Stimulated activated CD4-positive, alpha-beta T cell treated with anti-CD3 and anti-CD28 coated beads, Interleukin-15, amount 100 ng/mL, for 48 hours (primary cell): ENCODE measurements around the gene NUCKS1.
A peak's percentile ranks its signal among the peaks of the same experiment; 100 is the strongest.

ENCODE experiments used
- DNase-seq, 2 donors: peaks; one replicate each; pipeline ENCODE4 v3.0.0-alpha.2; 2020; ENCODE audit warnings: low read depth in 2 of 2

The NUCKS1 gene, protein sequence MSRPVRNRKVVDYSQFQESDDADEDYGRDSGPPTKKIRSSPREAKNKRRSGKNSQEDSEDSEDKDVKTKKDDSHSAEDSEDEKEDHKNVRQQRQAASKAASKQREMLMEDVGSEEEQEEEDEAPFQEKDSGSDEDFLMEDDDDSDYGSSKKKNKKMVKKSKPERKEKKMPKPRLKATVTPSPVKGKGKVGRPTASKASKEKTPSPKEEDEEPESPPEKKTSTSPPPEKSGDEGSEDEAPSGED

DNA sequence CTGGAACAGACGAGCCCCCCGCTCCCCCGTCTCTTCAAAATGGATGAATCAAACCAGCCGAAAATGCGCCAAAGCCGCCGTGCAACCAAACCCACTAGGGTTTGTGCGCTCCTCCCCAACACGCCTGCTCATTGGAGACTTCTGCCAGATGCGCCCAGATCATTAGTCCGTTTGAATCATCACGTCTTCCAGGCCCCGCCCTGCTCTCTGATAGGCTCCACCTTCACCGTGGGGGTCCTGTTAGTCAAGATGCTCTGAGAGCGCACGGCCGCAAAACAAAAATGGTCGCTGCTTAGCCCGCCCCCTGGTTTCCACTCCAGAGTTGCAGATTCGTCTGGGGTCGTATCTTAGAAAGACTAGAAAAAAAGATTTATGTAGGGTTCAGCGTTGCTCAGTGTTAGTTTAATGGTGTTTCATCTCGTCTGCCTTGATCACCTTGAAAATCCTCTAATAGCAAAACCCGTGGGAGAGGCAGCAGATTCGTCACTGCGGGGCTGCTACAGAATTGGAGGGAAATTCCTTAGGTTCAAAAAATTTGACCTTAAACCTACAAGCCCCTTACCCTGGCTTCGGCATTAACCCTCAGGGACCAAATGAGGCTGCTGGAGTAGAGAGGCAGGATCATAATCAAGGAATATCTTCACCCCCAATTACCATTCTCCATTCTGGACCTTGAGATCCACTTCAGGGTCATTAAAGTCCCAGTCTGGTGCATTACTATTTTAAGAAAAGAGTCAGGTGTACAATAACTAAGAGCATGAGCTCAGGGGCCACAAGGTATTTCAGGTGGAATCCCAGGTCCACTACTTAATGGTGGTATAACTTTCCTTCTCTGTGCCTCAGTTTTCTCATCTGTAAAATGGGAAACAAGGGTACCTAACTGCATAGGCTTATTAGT lies at the start of gene NUCKS1:
TSS of gene NUCKS1 (minus strand) at position 45 of the 898 bp plus-strand sequence. CDS start 209 bp downstream, outside the sequence.
- peak; percentile 94 to 96 for DNase-seq

DNA sequence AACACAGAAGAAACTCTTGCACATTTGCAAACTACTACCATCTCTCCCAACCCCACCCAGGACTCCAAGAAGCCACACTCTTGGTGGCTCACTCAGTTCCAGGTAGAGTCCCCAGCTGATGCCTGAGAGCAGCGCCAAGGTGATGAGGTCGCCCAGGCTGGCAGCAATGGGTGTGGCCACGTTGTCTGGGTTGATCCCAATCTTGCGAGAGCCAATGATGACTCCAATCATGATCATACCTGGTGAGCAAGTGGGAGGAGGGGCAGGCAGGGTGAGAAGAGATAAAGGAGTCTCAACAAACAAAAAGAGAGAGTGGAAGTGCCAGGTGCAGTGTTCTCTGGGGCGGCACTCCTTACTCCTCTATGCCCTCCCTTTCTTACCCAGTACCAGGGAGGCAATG lies 48.6 kb upstream of the NUCKS1 start:
- no peak for DNase-seq

DNA sequence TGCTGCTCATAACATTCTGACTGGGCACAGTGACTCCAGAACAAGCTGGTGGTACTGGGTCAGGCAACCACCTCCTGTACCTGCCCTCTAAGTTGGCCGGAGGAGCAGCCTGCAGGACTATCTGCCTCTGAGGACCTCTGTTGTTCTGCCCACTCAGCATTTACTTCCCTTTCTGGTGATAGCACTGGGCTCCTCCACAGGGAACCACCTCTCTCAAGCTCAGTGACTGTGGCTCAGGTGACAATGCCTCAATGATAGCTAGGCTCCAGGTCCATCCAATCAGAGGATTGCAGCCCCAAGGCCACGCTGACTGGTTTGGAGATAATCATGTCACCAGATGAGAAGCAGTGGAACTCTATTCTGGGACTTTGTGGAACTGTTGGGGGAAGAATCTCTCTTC lies 47.2 kb upstream of the NUCKS1 start:
- no peak for DNase-seq

DNA sequence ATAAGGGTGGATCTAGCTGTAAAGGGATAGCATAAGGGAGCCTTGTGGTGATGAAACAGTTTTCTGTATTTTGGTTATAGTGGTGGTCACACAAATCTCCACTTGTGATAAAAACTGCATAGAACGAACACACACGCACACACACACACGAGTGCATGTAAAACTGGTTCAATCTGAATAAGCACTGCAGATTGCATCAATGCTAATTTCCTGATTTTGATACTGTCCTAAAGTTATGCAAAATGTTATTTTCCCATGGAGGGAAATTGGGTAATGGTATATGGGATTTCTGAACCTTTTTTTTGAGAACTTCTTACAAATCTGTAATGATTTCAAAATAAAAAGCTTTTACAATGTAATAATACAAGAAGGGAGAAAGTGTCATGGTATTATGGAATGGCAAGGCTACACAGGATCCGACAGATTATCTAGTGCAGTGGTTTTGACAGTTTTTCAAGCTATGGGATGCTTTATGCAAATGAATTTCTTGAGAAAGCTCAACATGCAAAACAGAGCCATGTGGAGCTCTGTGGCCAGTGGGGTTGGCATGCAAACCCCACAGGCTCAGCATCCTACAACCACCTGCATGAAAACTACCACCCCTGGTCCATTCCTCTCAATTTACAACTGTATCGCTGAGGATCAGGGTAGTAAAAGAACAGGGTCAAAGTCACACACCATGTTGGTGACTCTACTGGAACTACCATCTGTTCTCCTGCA lies 44.2 kb upstream of the NUCKS1 start:
- no peak for DNase-seq

DNA sequence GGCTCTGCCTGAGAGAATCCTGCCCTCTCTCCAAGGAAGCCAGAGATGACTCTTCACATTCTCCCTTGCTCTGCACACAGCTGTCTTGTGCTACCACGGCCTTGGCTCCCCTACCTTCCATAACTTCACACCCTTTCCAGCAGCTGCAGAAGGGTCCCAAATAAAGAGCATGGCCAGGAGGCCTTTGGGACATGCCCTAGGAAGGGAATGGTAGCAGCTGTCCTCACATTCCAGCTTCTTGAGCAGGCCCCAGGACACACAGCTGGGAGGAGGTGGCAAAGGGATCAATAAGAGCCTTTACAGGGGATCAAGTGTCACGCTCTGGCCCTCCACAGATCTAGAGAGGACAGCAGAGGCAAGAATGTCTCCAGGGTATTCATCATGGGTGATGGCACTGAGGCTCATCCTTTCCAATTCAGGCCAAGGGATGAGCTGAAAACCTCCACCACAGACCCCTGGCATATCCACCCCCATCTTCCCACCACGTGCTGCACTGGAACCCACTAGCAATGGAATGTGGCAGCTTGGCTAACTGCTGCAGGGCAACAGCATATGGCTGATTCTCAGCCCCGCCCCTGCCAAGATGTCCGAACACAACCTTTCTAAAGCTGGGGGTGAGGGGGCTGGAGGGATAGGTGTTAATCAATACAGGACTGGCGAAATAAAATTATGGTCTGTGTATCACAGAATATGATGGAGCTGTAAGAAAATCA lies 43.1 kb upstream of the NUCKS1 start:
- DNase-seq = no peak

DNA sequence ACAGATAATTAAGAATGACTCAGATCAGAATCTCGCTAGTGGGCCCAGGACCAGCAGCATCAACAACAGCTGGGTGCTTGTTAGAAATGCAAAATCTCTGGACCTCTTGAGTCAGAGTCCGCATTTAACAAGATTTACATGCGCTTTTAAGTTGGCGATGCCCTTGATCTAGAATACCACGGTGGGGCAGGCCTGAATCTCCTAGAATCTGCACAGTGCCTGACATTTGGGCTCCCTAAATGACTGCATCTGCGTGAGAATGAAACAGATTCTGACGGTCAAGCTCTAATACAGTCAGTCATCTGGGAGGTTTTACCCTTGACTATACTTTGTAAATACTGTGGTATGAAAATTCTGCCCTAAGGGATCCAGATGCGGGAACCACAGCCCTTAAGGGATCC lies 42.5 kb upstream of the NUCKS1 start:
- no peak for DNase-seq

DNA sequence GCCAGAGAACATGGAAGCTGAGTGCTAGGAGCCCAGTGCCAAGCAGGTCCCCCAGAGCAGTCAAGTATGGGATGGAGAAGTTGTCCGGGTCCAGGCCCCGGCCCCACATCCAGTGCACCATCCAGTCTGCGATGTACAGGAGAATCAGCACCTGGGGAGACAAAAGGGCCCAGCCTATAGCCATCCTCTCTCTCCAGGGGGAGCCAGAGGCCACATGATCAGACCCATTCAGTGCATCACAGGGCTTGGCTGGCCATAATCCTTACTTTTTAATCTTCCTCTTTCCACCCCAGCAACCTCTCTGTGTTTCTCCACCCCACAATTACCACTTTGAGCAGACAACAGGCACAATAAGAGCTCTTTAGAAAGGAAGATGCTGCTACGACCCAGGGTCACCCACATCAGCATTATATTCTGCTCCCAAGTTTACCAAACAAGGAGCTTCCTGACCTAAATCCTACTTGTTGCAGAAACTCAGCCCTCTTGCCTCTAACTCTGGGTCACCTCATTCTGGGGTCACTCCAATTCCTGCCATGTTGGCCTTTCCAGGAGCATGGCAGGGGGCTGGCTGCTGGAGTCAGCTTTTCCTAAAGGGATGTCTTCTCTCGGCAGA lies 41.7 kb upstream of the NUCKS1 start:
- DNase-seq = peak in 1 of 2 donors; percentile 55

DNA sequence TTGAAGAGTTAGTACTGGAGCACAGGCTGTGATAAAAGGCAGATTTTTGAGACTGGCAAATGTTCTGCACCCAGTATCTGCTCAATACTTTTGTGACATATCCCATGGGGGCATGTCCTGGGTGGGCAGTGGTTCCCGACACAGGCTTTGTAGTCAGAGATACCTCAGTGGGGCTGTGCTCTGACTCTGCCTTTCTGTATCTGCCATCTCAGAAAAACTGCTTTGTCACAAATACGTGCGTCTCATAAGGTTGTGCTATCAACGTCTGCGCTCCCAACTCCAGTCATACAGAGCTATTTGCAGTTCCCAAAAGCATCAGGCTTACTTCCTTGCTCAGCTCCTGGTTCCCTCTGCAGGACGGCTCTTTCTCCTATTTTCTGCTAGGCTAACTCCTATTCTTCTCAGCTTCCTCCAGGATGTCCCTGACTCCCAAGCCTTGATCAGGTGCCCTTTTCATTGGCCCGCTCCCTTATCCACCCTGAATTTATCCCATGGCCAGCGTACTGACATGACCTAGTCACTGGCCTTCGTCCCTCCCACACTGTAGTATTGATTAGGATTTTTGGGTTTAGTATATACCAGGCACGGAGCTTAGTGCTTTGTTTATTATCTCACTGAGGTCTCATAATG lies 37.4 kb upstream of the NUCKS1 start:
- DNase-seq = no peak

DNA sequence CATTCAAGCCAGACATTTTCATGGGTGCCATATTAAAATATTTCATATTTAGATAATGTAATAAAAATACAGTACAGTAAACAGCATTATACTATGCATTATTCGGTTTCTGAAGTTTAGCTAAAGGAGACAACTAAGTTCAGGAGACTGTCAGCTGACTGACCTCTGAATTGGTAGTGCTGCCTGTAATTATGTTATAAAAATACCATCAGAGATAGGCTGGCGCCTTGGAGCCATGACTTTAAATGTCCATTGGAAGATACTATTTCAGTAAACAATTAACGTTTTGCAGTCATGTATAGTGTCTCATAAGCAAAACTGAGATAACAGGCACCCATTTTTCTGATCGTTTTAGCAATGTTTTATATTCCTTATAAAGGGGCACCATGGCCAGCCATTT lies 36.6 kb upstream of the NUCKS1 start:
- no peak for DNase-seq

DNA sequence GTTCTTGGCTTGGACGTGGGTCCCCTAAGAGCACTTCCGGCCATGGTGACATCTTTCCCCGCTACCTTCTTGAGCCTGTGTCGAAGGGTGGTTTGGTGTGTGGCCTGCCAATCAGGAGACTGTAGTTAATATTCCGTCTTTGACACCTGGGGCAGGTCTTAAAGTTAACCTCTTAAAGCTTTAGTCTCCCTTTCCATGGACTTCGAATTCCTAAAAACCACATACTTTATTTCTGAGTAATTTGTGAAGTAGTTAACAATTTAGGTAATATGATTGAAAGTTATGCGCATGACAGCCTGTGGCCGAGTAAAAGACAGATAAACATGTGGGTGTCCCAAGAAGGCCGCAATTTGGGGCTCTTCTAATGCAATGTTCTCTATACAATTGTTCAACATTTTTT lies 35.5 kb upstream of the NUCKS1 start:
- no peak for DNase-seq

DNA sequence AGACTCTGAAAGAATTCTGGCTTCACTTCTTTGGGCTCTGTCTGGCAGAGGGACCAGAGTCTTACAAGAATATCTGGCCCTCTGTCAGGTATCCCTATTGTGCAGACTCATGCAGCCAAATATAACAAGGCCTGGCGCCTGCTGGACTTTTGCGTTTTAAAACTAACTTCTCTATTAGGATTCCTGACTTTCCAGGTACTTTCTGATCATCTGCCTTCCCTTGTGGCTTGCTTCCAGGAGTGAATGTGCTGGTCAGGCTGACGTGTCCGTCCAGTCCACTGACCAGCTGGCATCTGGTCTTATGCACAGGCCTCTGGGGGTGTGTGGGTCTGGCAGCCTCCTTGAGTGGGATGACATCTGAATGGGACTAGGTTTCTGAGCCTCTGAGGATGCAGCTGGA lies 33.9 kb upstream of the NUCKS1 start:
- DNase-seq = no peak

DNA sequence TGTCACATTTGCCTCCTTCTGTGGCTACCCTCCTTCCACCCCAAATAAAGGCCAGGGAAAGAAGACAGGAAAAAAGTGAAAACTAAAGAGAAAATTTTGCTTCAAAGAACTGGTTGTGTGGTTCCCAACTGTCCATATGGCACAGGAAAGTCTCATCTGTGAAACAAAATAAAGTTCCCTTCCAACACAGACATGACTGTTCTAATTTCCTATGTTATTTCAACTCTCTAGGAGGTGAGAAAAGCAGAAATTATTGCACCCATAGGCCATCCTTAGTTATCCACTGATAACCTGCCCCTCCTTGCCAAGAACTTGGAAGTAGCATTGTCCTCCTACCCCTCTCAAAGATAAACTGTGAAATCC lies 33.4 kb upstream of the NUCKS1 start:
- no peak for DNase-seq

DNA sequence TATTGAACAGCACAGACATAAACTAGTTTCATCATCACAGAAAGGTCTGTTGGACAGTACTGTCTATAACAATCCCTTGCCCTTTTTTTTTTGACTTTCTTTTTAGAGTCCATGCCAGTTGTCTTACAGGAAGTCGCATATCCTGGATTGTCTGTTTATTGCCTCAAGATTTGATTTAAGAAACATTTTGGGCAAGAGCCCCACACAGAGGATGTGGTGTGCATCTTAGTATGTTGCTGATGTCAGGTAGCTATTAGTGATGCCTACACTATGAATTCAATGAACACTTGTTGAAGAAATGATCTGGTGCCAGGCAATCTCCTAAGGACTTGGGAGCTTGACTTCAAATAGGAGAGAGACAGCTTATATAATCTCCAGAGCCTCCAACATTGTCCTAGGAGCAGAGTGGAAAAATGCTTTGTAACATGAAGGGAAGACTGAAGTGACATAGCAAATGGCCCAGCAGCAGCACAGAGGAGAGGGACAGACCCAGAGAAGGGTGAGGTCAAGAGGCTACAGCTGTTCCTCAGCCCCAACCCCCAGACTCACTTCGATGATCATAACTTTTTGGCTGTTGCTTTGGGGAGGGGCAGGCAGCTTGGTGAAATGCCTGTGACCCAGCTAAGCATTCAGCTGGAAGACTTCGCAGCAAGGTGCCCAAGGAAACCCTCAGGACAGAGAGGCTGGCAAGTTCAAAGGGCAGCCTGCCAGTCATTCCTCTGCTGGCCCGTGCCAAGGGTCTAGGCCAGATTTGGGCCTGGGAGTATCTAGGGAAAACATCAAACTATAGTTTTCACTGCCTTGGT lies 32.8 kb upstream of the NUCKS1 start:
- DNase-seq = no peak

DNA sequence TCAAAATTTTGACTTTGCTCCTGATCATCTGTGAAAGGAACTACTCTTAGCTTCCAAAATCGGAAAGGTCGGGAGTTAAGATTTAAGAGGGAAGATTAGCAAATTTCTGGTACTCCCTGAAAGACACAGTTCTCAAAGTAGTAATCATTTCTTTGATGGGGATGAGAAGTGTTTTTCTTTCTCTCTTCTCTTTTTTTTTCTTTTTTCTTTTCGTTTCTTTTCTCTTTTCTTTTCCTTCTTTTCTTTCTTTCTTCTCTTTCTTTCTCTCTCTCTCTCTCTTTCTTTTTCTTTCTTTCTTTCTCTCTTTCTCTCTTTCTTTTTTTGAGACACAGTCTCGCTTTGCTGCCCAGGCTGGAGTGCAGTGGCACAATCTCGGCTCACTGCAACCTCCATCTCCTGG lies 30.4 kb upstream of the NUCKS1 start:
- no peak for DNase-seq

DNA sequence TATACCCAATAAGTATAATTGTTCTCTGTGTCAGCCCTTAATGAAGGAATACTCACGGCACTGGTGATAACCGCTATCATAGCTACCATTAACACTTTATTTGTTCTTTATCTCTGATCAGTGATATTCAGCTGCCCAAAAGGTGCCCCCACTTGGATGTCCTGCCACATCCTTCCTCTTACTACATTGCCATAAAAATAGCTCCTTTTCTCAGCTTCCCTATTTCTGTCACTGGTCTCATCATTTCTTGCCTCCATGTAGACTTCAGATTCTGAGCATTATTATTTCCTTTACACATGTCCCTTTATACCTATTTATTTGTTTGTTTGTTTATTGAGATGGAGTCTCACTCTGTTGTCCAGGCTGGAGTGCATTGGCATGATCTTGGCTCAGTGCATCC lies 28.0 kb upstream of the NUCKS1 start:
- DNase-seq = no peak

DNA sequence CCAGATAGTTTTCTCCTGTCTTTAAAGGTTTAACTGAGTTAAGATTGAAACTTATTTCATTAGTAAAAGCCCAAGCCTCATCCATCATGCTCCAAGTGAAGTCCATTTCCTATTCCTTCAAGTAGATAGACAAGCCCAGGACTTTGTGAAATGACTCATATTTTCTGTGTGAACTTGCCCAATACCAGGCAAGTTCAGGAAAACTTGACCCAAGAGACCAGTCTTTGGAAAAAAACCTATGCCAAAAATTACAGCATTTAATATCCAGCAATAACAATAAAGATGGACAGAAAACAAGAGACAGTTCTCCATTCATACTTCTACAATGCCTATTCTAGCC lies 25.7 kb upstream of the NUCKS1 start:
- no peak for DNase-seq

DNA sequence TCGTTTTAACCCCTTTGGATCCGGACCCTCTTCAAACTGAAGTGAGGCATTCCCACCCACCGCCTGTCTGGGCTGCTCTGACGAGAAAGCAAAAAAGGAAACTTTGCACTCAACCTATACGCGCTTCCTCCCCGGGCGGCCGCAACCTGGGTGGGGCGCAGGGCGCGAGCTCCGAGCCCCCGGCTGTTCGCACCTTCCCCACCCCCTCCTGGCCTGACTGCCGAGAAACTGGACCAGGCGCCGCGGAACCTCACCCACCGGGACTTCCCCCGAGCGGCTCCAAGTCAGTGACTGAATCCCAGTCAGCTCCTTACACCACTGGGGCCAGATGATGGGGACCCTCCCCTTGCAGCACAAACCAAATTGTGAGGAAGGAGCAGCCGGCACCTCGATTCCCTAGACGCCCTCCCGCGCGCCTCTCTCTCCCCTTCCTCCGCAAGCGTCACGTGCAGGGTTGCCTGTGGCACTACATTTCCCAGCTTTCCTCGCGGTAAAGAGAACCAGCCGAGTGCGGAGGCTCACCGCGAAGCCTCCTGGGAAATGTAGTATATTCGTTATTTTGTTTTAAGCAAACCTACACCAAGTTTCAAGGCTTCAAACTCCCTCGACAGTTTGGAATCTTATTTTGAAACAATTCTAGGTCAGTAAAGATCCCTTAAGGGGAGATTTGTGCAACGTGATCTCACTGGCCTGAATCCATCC lies 25.2 kb upstream of the NUCKS1 start, which contains the start of gene RAB29:
TSS of gene RAB29 (minus strand) at position 468 of the 702 bp plus-strand sequence. CDS start 526 bp downstream, outside the sequence.
- peak; percentile 73 to 77 for DNase-seq

DNA sequence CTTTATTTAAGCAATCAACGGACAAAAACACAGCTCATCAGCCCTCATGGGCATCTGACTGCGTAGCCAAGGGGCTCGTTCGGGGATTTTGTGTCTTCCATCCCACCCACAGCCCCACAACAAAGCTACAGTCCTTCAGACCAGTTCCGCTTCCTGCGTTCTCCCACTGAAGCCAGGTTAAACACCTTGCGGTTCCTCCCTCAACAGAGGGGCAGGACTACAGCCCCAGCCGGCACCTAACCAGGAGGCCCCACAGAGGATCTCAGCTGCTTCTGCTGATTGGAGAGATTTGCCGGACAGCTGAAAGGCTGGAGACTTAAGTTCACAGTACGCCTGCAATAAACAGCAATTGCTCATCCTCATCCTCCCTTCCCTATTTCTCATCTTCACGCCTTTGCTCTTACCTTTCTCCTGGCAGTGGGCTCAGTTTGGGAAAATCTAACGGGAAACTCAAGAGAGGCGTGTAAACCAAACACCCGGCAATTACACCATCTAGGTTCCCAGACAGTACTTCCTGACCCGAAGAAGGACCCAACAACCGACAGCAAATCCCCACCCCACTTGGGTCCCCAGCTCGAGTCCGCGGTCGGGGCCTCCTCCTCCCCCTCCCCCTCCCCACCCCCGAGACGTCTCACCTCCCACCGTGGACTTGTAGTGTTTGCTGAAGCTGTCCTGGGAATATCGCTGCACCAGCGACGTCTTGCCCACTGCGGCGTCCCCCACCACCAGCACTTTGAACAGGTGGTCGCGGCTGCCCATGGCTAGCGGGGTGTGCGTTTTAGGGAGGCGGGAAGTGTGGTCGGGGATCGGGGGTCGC lies 24.4 kb upstream of the NUCKS1 start:
- DNase-seq = peak in 1 of 2 donors; percentile 13

DNA sequence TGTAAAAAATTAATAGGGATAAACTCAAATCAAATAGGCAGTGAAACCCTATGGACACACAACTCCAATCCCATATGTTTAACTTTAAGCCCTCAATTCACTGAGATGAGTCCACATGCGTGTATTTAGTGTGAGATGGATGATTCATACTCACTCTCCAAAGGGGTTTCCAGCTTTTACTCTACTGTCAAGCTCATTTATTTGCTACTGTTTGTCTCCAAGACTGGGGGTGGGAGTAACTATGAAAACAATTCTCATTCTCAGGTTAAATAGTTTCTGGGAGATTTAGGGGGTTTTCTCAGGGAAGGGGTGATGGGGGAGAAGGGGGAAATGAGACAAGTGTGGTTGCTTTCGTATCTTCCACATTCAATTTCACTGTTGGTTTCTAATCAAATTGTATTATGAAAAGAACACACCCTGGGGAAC lies 22.6 kb upstream of the NUCKS1 start:
- DNase-seq = no peak
